ENCODE data around the gene GABARAPL2.

Gene GABARAPL2

GRCh38 chr16:75570396-75571065, 4.4 kb downstream of the GABARAPL2 start:
- no peak for DNase-seq (ENCODE audit: insufficient read length, low spot score)
- no peak for FAIRE-seq
- TF ChIP-seq, protein P1, sequence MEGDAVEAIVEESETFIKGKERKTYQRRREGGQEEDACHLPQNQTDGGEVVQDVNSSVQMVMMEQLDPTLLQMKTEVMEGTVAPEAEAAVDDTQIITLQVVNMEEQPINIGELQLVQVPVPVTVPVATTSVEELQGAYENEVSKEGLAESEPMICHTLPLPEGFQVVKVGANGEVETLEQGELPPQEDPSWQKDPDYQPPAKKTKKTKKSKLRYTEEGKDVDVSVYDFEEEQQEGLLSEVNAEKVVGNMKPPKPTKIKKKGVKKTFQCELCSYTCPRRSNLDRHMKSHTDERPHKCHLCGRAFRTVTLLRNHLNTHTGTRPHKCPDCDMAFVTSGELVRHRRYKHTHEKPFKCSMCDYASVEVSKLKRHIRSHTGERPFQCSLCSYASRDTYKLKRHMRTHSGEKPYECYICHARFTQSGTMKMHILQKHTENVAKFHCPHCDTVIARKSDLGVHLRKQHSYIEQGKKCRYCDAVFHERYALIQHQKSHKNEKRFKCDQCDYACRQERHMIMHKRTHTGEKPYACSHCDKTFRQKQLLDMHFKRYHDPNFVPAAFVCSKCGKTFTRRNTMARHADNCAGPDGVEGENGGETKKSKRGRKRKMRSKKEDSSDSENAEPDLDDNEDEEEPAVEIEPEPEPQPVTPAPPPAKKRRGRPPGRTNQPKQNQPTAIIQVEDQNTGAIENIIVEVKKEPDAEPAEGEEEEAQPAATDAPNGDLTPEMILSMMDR (IDR thresholded peaks at IDR 0.05; ENCODE audit: insufficient read depth, missing control alignments), result no peak

- DNase-seq (ENCODE audit: insufficient read length, low spot score) (no peak), FAIRE-seq (no peak)
- TF ChIP-seq, protein P1 (IDR thresholded peaks at IDR 0.05; ENCODE audit: insufficient read depth, missing control alignments), result no peak
Observed at GRCh38 chr16:75572864-75573542, 6.8 kb downstream of the GABARAPL2 start.

DNA sequence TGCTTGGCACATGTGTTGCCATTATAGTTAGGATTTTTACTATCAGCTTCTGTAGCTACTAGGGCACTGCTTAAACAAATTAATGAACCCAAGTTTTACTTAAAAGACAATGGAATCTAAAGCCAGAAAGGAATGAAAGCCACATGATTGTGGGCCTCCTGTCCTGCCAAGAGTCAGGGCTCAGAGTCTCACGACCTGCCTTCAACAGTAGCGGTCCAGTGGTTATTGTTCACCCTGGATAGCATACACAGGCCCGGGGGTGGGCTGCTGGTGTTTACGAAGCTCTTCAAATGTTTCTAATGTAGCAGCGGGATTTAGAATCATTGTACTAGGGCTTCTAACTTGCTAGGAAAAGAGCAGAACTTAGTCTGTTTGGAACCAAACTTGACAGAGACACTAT, 7.8 kb downstream of the GABARAPL2 start:
- TF ChIP-seq, protein P1 (IDR thresholded peaks at IDR 0.05; ENCODE audit: insufficient read depth, missing control alignments), result no peak
- FAIRE-seq (no peak), DNase-seq (ENCODE audit: insufficient read length, low spot score) (no peak)

DNA sequence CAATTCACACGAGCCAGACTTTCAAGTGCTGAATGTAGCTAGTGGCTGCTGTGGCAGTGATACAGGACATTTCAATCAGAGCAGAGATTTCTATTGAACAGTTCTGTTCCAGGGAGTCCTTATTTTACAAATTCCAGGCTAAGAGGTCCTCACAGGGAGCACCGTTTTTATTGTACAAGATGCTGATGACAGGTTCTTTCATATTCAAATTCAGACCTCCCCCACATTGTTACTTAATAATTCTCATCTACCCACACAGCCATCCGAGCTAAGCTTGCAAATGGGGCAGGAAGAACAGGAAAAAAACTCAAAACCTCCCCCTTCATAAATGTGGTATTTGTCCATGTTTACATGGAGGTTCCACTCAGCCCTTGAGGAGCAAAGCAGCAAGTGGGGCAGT, 9.8 kb downstream of the GABARAPL2 start:
- TF ChIP-seq, protein P1 (IDR thresholded peaks at IDR 0.05; ENCODE audit: insufficient read depth, missing control alignments), result no peak
- DNase-seq (ENCODE audit: insufficient read length, low spot score), result no peak
- FAIRE-seq, result no peak

DNA sequence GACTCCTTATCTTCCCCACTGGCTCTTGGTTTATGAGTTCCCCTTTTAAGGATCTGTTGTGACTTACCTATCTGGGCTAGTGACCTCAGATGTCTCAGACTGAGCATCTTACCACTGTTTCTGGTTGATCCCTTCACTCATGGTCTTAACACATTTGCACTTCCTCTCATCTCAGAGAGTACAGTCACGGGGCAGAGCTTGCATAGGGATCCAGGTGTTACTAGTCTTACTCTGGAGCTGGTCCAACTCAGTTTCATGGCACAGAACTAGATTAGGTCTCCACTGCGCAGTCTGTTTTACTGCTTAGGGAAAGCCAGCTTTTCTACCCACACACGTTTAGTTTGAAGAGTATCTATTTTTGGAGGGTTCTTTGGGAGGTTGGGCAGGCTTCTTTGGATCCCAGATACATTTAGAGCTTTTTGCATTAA, 10.2 kb downstream of the GABARAPL2 start:
- TF ChIP-seq, protein P1 (IDR thresholded peaks at IDR 0.05; ENCODE audit: insufficient read depth, missing control alignments), result no peak
- DNase-seq (ENCODE audit: insufficient read length, low spot score) (no peak), FAIRE-seq (no peak)

DNA sequence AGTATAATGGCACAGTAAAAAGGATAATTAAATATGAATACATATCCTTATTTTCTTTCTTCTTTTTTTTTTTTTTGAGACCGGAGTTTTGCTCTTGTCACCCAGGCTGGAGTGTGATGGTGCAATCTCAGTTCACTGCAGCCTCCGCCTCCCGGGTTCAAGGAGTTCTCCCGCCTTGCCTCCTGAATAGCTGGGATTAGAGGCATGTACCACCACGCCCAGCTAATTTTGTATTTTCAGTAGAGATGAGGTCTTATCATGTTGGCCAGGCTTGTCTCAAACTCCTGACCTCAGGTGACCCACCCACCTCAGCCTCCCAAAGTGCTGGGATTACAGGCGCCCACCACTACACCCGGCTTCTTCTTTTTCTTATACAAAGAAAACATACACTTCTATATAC, 12.0 kb downstream of the GABARAPL2 start:
- FAIRE-seq, result no peak
- no peak for DNase-seq (ENCODE audit: insufficient read length, low spot score)
- TF ChIP-seq, protein P1 (IDR thresholded peaks at IDR 0.05; ENCODE audit: insufficient read depth, missing control alignments), result no peak

- TF ChIP-seq, protein P1 (IDR thresholded peaks at IDR 0.05; ENCODE audit: insufficient read depth, missing control alignments), result no peak
- DNase-seq (ENCODE audit: insufficient read length, low spot score) (no peak), FAIRE-seq (no peak)
Observed at GRCh38 chr16:75578725-75579124, 12.5 kb downstream of the GABARAPL2 start.
